SK-N-MC (cell line): ENCODE data around the gene INPP4B.

Experiments
- DNase-seq: peaks from one replicate; pipeline ENCODE4 v3.0.0-alpha.2; 2011; ENCODE audit warnings: low read depth, low spot score
- H3K27ac ChIP-seq: fragments of 200-600 bp; sonication (generic); 2 replicates; pipeline ENCODE4 v1.5.1; 2016; ENCODE audit warnings: mixed run types
- H3K36me3 ChIP-seq: fragments of 200-600 bp; sonication (generic); 2 replicates; pipeline ENCODE4 v1.6.1; 2017; ENCODE audit warnings: antibody characterized with exemption, low read length, mixed read lengths; ENCODE audit not compliant: insufficient read depth
- H3K4me3 ChIP-seq: fragments of 200-600 bp; sonication (generic); 2 replicates; pipeline ENCODE4 v1.5.1; 2016
- H3K9ac ChIP-seq: fragments of 200-600 bp; sonication (generic); 2 replicates; pipeline ENCODE4 v1.8.0; 2017; ENCODE audit warnings: mixed run types, mixed read lengths; ENCODE audit not compliant: insufficient read length
- H3K9me3 ChIP-seq: fragments of 200-600 bp; sonication (generic); 2 replicates; pipeline ENCODE4 v1.6.1; 2017; ENCODE audit warnings: low read depth, mild to moderate bottlenecking, antibody characterized with exemption, low read length, moderate library complexity, mixed read lengths
- EZH2 ChIP-seq: fragments of 200-600 bp; sonication (generic); IDR thresholded peaks from one replicate; pipeline ENCODE4 v1.6.1; 2017; ENCODE audit warnings: antibody characterized with exemption
- FOXP2 ChIP-seq: optimal IDR thresholded peaks from 2 replicates; pipeline ENCODE3; 2011; ENCODE audit warnings: mild to moderate bottlenecking, moderate library complexity; ENCODE audit not compliant: insufficient read depth; ENCODE audit errors: extremely low read length, control extremely low read depth
- POLR2AphosphoS5 ChIP-seq: IDR thresholded peaks from 2 replicates; pipeline ENCODE4 v1.6.1; 2012; ENCODE audit warnings: mild to moderate bottlenecking, low read depth, low read length, borderline replicate concordance

INPP4B gene

GRCh38 chr4:142706381-142706780, 139.7 kb downstream of the INPP4B start:
- no peak overlapping the region for H3K4me3 ChIP-seq
- no peak for DNase-seq
- H3K27ac ChIP-seq = no peak overlapping the region
- H3K9me3 ChIP-seq = no peaks in the 10 kb centered on the region
- H3K9ac ChIP-seq = no peak overlapping the region
- H3K36me3 ChIP-seq = no peaks in the 10 kb centered on the region
- TF ChIP-seq FOXP2 (no peak), POLR2AphosphoS5 (no peak), EZH2 (no peak)

- Histone ChIP-seq H3K4me3 (no peak overlapping the region), H3K9ac (no peak overlapping the region)
- DNase-seq = no peak
These were observed 140.3 kb downstream of the INPP4B start for GRCh38 chr4:142705820-142706219.

GRCh38 chr4:142703694-142704309, 142.3 kb downstream of the INPP4B start:
- Histone ChIP-seq H3K36me3 (no peaks in the 10 kb centered on the region), H3K9me3 (no peaks in the 10 kb centered on the region), H3K4me3 (no peak overlapping the region), H3K9ac (no peak overlapping the region), H3K27ac (no peak overlapping the region)
- DNase-seq = no peak
- TF ChIP-seq EZH2 (no peak), FOXP2 (no peak), POLR2AphosphoS5 (no peak)

More at GRCh38 chr4:142705820-142706219, 140.3 kb downstream of the INPP4B start:
- Histone ChIP-seq H3K36me3 (no peaks in the 10 kb centered on the region), H3K9me3 (no peaks in the 10 kb centered on the region), H3K27ac (no peak overlapping the region)
- TF ChIP-seq FOXP2 = no peak
- TF ChIP-seq EZH2 = no peak
- no peak for TF ChIP-seq POLR2AphosphoS5

GRCh38 chr4:142701017-142701416, 145.1 kb downstream of the INPP4B start:
- Histone ChIP-seq H3K36me3 (no peaks in the 10 kb centered on the region), H3K9me3 (no peaks in the 10 kb centered on the region), H3K4me3 (no peak overlapping the region), H3K9ac (no peak overlapping the region), H3K27ac (no peak overlapping the region)
- no peak for TF ChIP-seq POLR2AphosphoS5
- no peak for TF ChIP-seq EZH2
- TF ChIP-seq FOXP2 = no peak
- no peak for DNase-seq

GRCh38 chr4:142700531-142700930, 145.6 kb downstream of the INPP4B start:
- H3K9ac ChIP-seq = no peak overlapping the region
- no peak overlapping the region for H3K27ac ChIP-seq
- DNase-seq = no peak
- TF ChIP-seq FOXP2 (no peak), POLR2AphosphoS5 (no peak), EZH2 (no peak)
- no peak overlapping the region for H3K4me3 ChIP-seq
- no peaks in the 10 kb centered on the region for H3K9me3 ChIP-seq
- H3K36me3 ChIP-seq = no peaks in the 10 kb centered on the region

- H3K36me3 ChIP-seq = no peaks in the 10 kb centered on the region
- H3K27ac ChIP-seq = no peak overlapping the region
- no peak overlapping the region for H3K4me3 ChIP-seq
- no peak for TF ChIP-seq POLR2AphosphoS5
- no peak for TF ChIP-seq EZH2
- no peak for TF ChIP-seq FOXP2
- no peak overlapping the region for H3K9ac ChIP-seq
- DNase-seq = no peak
- no peaks in the 10 kb centered on the region for H3K9me3 ChIP-seq
These were observed 147.5 kb downstream of the INPP4B start for GRCh38 chr4:142698552-142698951.

GRCh38 chr4:142697928-142698327, 148.2 kb downstream of the INPP4B start:
- no peaks in the 10 kb centered on the region for H3K9me3 ChIP-seq
- no peak for DNase-seq
- no peak overlapping the region for H3K4me3 ChIP-seq
- H3K27ac ChIP-seq = no peak overlapping the region
- TF ChIP-seq POLR2AphosphoS5 (no peak), EZH2 (no peak), FOXP2 (no peak)
- H3K36me3 ChIP-seq = no peaks in the 10 kb centered on the region
- no peak overlapping the region for H3K9ac ChIP-seq

GRCh38 chr4:142697320-142697719, 148.8 kb downstream of the INPP4B start:
- no peaks in the 10 kb centered on the region for H3K9me3 ChIP-seq
- no peak overlapping the region for H3K4me3 ChIP-seq
- H3K36me3 ChIP-seq = no peaks in the 10 kb centered on the region
- TF ChIP-seq EZH2 (no peak), FOXP2 (no peak), POLR2AphosphoS5 (no peak)
- DNase-seq = no peak
- no peak overlapping the region for H3K9ac ChIP-seq
- H3K27ac ChIP-seq = no peak overlapping the region
